Effector CD8-positive, alpha-beta T cell (primary cell): ENCODE measurements around the gene STIL.

ENCODE experiments used
- DNase-seq: peaks from one replicate; lab custom pipeline; 2025; lab: John Stamatoyannopoulos, UW

STIL gene

GRCh38 chr1:47235241-47235681, 78.7 kb downstream of the STIL start:
- DNase-seq, result no peak

- DNase-seq, result no peak
Observed at GRCh38 chr1:47233186-47233585, 80.8 kb downstream of the STIL start.

DNA sequence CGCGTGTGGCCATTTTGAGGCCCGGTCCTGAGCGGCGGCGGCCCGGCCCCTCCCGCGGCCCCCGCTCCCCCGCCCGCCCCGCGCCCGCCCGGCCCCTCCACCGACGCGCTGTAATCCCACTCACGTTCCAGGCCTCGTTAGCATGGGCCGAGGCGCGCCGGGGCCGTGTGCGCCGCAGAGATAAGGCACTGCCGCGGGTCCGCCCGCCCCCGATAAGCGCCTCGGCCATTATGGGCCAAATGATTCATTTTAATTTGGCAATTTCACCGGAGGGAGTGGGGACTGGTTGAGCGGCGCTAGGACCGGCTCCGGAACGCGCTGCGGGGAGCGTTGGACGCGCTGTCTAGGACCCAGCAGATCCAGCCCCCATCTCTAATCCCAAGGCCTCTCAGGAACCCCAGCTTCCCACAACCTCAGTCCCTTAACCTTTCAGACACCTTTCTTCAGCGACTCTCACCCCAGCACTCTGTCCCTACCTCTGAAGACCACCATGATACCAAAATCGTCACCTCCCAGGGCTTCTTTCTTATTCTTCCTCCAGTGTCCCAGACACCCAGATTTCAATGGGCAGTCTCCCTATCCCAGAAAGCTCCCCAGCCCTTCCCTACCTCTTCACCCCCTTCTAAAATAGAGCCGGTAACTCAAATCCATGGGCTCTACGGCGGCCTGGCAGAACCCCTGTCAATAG, 81.6 kb downstream of the STIL start, which contains the start of gene TAL1:
Gene TAL1 (minus strand): TSS at position 39 of the 688 bp plus-strand sequence. CDS start 6,337 bp downstream, outside the sequence.
- DNase-seq, result no peak

DNA sequence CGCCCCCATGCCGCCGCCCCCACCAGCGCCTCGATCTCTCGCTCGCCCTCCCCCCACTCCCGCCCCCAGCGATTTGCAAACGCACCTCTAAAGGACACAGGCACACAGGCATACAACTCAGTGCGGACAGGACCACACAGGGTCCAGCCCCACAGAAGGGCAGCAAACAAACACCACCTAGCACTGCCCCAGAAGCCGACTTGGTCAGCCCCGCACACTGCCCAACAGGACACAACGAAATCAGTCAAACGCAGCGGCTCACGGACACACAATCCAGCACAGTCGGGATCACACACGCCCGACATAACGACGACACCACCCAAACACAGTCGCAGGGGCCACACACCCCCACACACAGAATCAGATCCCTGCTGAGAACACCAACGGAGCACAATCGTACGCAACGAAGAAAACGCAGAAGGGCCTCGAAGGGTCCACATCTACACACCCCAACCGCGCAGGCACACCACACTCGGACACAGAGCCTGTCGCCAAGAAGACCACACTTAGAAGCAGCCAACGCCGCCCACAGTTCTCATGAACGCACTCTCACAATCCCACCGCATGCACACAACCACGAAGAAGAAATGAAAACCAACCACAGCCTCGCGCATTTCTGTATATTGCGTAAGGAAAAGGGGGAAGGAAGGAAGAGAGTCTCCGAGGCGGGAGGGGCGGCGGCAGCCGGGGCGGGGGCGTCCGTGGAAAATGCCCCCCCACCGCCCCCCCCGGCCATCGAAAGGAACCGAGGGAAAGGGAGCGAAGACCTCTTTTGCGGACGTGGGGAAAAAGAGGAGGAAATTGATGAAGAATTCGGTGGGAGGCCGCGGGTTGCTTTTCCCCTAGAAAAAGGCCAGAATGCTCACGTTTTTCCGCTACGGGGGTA, 82.4 kb downstream of the STIL start:
- no peak for DNase-seq

DNA sequence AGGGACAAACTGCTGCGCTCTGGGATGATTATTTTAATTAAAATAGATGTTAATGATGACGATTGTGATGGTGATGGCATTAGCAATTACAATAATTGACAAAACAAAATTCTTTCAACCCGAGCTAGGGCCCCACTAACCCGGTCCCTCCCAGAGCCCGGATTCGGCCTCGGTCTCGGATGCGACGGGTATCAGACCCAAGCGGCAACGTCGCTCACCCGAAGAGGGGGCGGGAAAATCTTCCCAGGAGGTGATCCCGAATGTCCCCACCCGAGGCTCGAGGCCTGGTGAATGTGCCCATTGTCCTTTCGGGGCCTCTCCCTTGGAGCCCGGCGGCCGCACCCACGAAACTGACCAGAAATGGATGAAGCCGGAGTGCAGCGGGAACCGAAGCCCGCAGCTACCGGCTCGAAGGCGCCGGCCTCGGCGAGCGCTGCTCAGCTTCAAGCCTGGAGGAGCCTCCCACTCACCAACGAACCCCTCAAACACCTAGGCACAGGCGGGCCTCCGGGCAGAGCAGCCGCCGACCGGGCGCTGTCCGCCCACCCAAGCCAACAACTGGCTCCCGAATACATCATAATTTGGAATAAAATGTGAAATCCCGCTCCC, 83.2 kb downstream of the STIL start:
- DNase-seq, result no peak

DNA sequence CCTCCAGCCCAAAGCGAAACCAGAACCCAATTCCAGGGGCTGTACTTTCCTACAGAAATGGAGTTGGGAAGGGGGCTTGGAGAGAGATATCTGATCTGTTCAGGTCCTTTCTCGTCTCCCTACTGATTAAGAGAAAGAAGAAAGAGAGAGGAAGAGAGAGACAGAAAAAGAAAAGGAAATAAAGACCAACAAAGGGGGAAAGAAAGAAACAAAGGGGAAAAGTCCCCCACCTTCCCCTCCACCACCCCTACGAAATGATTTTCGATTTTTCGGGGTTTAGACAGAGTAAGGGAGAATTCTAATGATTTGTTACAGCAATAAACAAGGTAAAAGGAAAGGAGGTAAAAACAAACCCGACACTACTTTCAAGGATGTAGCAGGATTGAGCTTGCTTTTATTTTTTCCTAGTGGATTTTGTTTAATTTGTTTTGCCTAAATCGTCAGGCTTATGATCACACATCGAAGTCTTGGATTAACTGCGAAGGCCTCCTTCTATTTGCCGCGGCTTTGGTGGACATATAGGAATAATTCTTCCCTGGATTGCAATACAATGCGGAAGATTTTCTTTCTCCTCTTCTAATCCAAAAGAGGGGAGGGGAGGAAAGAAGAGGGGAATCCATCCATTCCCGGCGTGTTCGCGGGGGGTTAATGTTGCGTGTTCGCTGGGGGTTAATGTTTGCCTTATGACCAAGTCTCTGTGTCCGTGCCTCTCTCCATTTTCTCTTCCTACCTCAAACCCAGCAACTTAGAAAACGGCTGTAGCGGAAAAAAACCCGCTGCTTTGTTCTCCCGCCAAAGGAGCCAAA, 83.9 kb downstream of the STIL start:
- no peak for DNase-seq

DNA sequence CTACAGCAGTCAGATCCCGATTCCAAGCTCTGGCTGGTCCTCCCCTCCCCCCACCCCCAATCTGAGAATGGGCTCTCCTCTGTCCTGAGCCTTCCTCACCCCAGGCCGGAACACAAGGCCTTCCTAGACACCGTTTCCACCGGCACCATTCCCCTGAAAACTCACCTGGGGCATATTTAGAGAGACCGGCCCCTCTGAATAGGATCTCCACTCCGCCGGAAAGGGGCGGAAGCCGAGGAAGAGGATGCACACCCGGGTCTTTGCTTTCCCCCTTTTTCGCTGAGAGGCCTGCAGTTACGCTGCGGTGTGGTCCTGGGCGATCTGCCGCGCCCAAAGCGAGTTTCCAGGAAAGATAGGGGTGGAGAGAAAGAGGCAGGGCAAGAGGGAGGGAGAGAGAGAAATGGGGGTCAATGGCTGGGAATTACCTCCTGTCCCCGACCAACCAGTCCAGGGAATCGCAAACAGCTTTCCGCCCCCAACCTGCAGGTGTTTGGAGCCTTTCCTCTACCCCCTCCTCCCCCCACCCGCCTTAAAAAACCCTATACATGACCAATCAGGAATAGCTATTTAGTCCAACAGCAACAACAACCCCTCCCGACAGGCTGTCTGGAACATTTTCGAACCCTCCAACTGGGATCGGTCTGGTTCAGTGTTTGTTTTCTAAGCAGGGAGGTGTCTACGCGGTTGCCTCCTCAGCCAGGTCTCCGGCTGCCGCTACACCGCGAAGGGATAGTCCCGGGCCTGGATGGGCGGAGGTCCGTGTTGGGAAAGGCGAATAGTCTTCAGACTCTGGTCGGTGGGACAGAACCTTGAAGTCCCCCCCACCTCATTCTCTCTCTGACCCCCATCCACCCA, 84.7 kb downstream of the STIL start:
- DNase-seq, result no peak

- no peak for DNase-seq
Observed at GRCh38 chr1:47228644-47229030, 85.3 kb downstream of the STIL start.

GRCh38 chr1:47227341-47228232, 86.4 kb downstream of the STIL start:
- DNase-seq, result no peak

DNA sequence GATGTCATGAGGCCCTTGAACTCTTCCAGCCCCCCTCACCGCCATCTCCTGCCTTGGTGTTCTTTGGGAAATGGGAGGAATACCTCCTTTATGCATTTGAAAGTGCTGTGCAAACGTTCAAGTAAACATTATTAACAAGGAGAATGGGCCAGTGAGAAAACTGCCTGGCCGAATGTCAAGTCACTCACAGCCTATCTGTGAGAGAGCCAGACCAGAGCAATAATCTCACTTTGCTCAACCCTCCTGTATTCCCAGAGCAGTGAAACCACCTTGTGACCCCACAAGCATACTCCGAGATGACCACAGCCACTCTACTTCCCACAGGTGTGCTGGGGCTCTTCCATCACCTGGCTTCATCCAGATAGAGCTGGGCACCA, 87.1 kb downstream of the STIL start:
- DNase-seq, result no peak

DNA sequence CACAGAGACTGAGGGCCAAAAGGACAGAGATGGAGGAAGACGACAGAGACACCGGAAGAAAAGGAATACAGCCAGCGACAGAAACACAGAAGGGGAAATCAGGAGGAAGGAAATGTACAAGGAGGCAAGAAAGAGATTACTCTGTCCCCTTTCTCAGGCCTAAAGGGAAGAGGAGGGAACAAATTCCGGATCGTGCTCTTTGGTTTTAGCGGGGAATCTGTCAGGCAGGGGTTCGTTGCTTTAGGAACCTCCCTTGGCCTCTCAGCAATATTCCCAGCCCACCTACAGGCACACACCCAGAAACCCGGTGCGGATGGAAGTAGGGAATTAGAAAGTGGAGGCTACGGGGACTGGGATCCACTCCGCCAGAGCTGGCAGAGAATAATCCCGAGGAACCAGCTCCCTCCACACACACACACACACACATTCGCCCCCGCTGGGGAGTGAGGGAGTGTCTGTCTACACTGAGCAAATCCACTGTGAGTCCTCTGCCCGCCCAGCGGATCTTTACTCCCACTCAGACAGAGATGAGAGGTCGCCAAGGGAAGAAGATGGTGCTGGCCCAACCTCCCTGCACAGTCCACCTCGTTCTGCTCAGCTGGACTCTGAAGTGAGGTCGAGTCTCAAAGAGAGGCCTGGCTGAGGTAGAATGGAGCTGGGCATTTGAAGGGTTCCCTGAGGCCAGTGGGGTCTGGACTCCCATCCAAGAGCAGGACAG, 87.7 kb downstream of the STIL start:
- no peak for DNase-seq

- DNase-seq, result no peak
Observed at GRCh38 chr1:47225430-47226100, 88.4 kb downstream of the STIL start.

- no peak for DNase-seq
Observed at GRCh38 chr1:47224676-47225399, 89.1 kb downstream of the STIL start.

GRCh38 chr1:47223921-47224675, 89.8 kb downstream of the STIL start:
- no peak for DNase-seq

GRCh38 chr1:47223174-47223920, 90.6 kb downstream of the STIL start:
- no peak for DNase-seq

DNA sequence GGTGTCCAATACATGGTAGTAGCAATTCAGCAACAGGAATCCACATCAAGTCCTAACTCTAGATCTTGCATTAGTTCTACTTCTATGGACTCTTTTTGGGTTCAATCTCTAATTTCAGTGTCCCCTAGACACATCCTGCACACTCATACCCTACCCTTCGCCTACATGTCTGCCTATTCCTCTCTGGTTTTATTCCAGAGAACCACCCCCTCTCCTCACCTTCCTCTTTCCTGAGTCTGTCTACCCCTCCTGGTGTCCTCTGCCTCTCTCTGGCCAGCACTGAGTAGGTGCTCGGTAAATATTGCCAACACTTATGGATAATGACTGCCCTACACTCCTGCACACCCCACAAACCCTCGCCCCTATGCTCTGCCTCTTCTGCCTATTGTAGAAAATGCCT, 91.5 kb downstream of the STIL start:
- no peak for DNase-seq
